AG09319 (cell line): ENCODE results near the gene TMEM151A.
"Not testable (repeated sequence)": the region's sequence is repeated elsewhere in the genome, so short reads cannot be mapped to it uniquely, and the experiment has no call there.

ENCODE experiments used
- DNase-seq: peaks from one replicate; pipeline ENCODE4 v3.0.0-alpha.2; 2010; ENCODE audit warnings: low read depth; ENCODE audit errors: extremely low read depth
- CTCF ChIP-seq: IDR thresholded peaks from 2 replicates; pipeline ENCODE4 v1.5.1; 2011; ENCODE audit warnings: low read depth, mild to moderate bottlenecking, inconsistent platforms, low read length, moderate library complexity

Gene TMEM151A

GRCh38 chr11:66275396-66275795 is 16.3 kb upstream of the TMEM151A start:
- DNase-seq, result no peak
- no peak for TF ChIP-seq CTCF

GRCh38 chr11:66275984-66276612 is 15.6 kb upstream of the TMEM151A start:
- TF ChIP-seq CTCF, result no peak
- DNase-seq, result no peak

GRCh38 chr11:66276619-66277018 is 15.1 kb upstream of the TMEM151A start:
- DNase-seq, result not testable (repeated sequence)

- DNase-seq, result not testable (repeated sequence)
These were observed 14.6 kb upstream of the TMEM151A start for GRCh38 chr11:66277064-66277463.

- DNase-seq, result no peak
- TF ChIP-seq CTCF, result no peak
These were observed 14.0 kb upstream of the TMEM151A start, which contains the start of gene CNIH2 for GRCh38 chr11:66277471-66278362. Gene CNIH2 (plus strand): TSS chr11:66278175. CDS start chr11:66278457, 282 bp downstream.

- no peak for DNase-seq
- TF ChIP-seq CTCF, result no peak
These were observed 13.2 kb upstream of the TMEM151A start for GRCh38 chr11:66278363-66279091.

- no peak for TF ChIP-seq CTCF
- no peak for DNase-seq
These were observed 12.5 kb upstream of the TMEM151A start for GRCh38 chr11:66279092-66279734.

- no peak for DNase-seq
- no peak for TF ChIP-seq CTCF
These were observed 11.3 kb upstream of the TMEM151A start for GRCh38 chr11:66280428-66280827.
